GM03348 (cell line): ENCODE data around the gene TCFL5.
A peak's percentile ranks its signal among the peaks of the same experiment; 100 is the strongest.

Experiments
- DNase-seq: peaks from one replicate; pipeline ENCODE4 v3.0.0; 2012; ENCODE audit warnings: low spot score

TCFL5 gene

DNA sequence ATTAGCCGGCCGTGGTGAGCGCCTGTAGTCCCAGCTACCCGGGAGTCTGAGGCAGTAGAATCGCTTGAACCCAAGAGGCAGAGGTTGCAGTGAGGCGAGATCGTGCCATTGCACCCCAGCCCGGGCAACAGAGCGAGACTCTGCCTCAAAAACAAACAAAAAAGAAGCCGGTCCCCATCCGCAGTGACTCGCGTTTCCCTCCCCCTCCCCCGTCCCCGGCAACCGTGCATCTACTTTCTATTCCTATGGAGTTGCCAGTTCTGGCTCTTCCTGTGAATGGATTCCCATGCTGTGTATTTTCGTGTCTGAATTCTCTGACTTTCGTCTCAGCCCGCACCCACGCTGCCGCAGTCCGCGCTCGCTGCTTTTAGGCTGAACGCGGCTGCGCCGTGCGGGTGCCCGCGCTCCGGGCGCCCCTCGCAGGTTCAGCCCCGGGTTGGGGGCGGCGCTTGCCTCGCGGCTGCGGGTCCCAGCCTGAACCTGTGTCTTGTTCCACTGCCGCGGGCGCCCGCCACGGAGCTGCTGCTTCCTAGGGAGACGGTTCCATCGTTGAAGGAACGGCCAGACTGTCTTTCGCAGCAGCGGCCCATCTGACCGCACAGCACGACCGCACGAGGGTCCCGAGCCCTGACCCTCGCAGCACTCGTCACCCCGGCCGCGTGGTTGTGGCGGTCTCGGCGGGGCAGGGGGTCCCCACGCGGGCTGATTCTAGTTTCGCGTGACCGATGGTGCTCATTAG, 66.4 kb downstream of the TCFL5 start:
- peak; percentile 64 for DNase-seq

DNA sequence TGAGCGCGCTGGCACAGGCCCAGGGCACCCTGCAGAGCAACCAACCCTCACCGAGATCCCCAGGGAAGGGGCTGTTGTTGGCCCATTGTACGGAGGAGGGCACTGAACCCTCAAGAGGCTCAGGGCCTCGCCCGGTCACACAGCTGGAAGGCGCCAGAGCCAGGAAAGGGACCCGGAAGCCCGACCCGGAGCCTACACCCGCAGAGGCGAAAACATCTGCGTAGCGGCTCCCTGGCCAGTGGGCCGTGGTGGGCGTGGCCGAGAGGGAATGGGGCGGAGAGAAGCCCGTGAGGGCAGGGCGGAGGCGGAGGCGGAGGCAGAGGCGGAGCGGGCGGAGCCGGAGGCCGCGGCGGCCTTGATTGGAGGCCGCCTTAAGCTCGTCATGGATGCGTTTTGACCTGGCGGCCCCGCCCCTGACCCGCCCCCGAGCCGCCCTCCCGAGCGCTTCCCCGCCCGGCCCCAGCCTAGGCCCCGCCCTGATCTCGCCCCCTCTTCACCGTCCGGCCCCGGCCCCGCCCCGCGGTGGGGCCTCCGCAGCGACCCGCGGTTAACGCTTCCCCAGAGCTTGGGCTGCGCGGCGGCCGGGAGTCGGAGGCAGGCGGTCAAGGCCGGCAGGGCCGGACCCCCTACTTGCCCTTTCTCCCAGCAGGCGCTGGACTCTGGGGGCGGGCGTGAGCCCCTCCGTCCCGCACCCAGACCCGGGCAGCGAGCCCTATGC, 67.5 kb downstream of the TCFL5 start:
- DNase-seq, result peak; percentile 98

DNA sequence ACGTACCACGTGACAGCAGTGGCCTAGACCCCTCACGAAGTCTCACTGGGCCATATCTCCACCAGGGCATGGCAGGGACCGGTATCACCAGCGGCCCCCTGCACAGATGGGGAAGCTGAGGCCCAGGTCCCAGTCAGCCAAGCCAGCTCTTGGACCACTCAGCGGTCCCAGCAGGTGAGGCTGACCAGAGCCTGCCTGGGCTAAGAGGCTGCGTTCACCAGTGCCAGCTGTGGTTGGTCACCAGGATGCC, 67.9 kb downstream of the TCFL5 start:
- no peak for DNase-seq

DNA sequence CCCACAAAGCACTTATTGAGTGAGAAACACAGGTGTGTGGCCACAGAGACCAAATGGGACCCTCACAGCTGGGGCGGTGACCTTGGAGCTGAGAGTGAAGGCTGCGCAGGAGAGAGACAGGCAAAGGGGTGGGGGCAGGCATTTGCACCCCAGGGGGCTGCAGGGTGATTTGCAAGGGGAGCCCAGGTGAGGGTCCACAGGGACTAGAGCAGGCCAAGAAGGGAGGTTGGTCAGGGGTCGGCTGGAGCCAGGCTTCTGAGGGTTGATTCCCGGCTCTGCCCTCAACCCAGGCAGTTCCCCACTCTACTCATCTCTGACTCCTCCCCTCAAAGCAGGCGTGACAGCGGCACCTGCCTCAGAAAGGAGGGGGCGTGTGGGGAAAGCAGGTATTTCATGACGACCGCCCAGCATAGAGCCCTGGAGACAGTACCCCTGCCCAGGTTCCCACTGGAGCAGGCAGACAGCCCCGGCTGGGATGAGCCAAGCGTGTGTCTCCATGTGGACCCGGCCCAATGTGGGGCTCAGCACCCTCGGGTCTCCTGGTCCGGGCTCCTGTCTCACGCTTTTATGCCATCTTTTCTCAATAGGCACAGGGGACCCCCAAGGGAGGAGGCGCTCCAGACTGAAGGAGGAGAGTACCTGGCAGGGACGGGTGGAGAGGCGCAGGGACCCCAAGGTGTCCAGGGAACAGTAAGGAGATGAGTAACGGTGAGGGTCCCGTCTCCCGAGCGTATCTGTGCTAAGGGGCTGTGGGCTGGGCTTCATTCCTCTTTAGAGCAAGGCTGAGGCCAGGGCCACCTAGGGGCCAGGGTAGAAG, 68.5 kb downstream of the TCFL5 start:
- DNase-seq, result no peak

DNA sequence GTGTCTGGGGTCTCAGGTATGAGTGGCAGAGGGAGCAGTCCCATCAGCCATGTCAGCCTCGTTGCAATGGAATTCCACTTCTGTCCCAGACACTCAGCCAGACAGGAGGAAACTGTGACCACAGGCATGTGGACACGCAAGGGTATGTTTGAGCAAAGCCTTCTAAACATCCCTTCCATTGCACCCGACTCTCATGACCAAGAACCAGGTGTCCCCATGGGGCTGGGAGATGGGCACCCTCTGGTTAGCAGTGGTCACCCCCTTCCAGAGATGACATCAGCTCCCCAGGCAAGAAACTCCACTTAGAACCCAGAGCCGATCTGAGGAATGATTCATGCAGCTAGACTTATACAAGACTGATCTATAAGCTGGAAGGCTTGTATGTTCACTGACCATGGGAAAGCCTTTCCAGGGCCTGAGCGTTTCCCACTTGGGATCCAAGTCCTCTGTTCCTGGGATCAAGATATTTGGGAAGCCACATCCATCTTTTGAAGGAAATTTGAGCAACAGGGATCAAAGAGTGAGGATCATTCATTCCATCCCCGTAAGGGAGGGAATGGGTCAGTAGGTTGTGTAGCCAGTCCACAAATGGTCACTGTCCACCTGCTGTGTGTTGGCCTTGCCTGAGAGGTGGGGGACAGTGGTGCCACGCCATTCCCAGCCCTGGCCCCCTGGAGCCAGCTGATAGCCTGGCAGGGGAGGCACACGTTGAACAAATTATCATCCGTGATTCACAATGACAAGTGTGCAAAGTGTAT, 69.3 kb downstream of the TCFL5 start:
- peak; percentile 61 for DNase-seq

DNA sequence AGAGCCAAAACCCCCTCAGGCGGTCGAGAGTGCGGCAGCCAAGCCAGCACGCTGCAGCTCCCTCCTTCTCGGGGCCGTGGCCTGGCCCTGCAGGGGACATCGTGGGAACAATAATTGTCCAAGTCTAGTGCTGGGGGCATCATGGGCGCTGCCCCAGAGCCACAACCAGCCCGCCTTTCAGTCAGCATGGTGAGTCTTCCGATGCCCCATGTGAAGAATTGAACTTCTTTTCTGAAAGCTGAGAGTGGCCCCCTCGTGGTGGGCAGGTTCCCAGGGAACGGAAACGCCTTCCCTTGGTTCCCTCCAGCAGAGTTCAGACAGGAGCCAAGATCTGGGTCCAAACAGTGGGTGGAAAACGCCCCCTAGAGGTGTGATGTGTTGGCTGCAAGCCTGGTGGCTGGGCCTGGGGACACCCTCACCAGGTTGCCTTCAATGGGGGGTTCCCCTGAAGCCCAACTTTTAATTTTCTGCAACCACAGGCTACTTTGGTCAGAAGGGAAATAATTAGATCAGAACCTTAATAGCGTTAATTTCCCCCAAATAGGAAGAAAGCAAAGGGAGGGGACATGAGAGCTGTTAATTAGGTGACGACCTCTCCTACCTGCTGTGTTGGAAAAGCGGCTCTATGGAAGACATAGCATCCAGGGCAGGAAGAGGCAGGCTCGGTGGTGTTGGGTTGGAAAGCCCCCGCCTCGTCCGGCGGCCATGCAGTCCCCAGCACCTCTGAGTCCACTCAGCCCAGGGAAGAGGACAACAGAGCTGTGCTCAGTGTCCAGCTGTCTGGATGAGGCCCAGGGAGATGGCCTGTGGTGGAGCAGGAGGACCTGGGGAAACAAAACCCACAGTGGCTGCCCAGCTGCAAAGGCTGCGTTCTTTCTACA, 70.1 kb downstream of the TCFL5 start:
- DNase-seq, result peak; percentile 87
